ENCODE results near the gene CTNNBL1. TPM values are rescaled to one million over a fixed set of nuclear protein-coding genes. Genes with fewer than 3 reads are reported as not detected.

CTNNBL1 gene
- total RNA-seq, 1 experiment from 2014 or later, result 55.4 TPM

DNA sequence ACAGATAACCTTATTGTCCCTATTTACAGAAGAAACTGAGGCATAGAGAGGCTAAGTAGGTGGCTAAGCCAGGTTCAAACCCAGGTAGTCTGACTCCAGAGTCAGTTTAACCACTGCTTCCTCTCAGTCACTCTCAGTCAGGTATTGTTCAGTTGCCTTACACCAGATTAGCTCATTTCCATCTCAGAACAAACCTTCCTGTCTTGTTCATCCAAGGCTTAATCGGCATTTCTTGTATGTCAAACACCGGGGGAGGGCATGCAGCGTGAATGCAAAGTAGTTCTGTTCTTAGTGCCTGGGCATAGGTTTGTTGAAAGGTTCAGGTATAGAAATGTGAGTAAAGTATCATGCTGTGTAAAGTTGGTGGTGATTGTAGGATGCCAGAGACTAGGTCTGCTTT, 51.7 kb downstream of the CTNNBL1 start:
- Histone ChIP-seq H3K79me2 (ENCODE audit: insufficient read depth, low read length) (no peaks in the 10 kb centered on the region), H3K27me3 (ENCODE audit: insufficient read depth, low read length) (no peaks in the 10 kb centered on the region), H3K4me1 (ENCODE audit: control insufficient read depth in 1 of 2, insufficient read depth in 2 of 2, low read length in 2 of 2) (no peaks in the 10 kb centered on the region), H3K4me2 (ENCODE audit: low read length) (no peak overlapping the region), H3K9ac (ENCODE audit: low read length) (no peak overlapping the region), H3K4me3 (replicated peaks in 1 of 2; ENCODE audit: low read depth in 1 of 2, low read length in 2 of 2) (no peak overlapping the region), H3K9me2 (ENCODE audit: insufficient read depth) (no peaks in the 10 kb centered on the region), H2AFZ (ENCODE audit: low read depth, low read length, poor library complexity, severe bottlenecking) (no peak overlapping the region), H4K20me1 (ENCODE audit: insufficient read depth) (no peaks in the 10 kb centered on the region), H3K36me3 (ENCODE audit: control insufficient read depth in 1 of 2, insufficient read depth in 2 of 2, low read length in 2 of 2) (peaks cover 0 to 7% of the 10 kb centered on the region in 2 experiments; a peak in 2 of 4 replicates), H3K9me3 (ENCODE audit: control insufficient read depth in 1 of 2, insufficient read depth in 1 of 2, low read depth in 1 of 2, low read length in 2 of 2) (no peaks in the 10 kb centered on the region), H3K27ac (ENCODE audit: low read depth, low read length) (no peak overlapping the region)
- no TSS peak for BruUV-seq (replicated peaks)
- TF ChIP-seq, protein P1, sequence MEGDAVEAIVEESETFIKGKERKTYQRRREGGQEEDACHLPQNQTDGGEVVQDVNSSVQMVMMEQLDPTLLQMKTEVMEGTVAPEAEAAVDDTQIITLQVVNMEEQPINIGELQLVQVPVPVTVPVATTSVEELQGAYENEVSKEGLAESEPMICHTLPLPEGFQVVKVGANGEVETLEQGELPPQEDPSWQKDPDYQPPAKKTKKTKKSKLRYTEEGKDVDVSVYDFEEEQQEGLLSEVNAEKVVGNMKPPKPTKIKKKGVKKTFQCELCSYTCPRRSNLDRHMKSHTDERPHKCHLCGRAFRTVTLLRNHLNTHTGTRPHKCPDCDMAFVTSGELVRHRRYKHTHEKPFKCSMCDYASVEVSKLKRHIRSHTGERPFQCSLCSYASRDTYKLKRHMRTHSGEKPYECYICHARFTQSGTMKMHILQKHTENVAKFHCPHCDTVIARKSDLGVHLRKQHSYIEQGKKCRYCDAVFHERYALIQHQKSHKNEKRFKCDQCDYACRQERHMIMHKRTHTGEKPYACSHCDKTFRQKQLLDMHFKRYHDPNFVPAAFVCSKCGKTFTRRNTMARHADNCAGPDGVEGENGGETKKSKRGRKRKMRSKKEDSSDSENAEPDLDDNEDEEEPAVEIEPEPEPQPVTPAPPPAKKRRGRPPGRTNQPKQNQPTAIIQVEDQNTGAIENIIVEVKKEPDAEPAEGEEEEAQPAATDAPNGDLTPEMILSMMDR (IDR thresholded peaks at IDR 0.05 in 2 of 3, conservative IDR thresholded peaks at IDR 0.05 in 1 of 3; ENCODE audit: borderline replicate concordance in 1 of 3, insufficient read depth in 1 of 3, low read depth in 2 of 3, low read length in 2 of 3), result no peak
- TF ChIP-seq EZH2 (IDR thresholded peaks at IDR 0.05) (no peak), TCF7L2 (IDR thresholded peaks at IDR 0.05; ENCODE audit: borderline replicate concordance, extremely low read depth, insufficient read depth, insufficient read length) (no peak), SP1 (IDR thresholded peaks at IDR 0.05; ENCODE audit: low read depth) (no peak), POLR2AphosphoS5 (IDR thresholded peaks at IDR 0.05; ENCODE audit: low read depth, low read length) (no peak)
- CTCF ChIA-PET, result no interaction called here
- POLR2A ChIA-PET, result no interaction called here
- no peak for DNase-seq (ENCODE audit: low read depth, low spot score)
- no peak for ATAC-seq
- RAD21 ChIA-PET (ENCODE audit: low non-redundant PET in 1 of 2, low total read pairs in 2 of 2, uncharacterized antibody in 2 of 2, unreplicated experiment in 2 of 2), result no interaction called here
- intact Hi-C loops (cut with micrococcal nuclease), result no loop called here

DNA sequence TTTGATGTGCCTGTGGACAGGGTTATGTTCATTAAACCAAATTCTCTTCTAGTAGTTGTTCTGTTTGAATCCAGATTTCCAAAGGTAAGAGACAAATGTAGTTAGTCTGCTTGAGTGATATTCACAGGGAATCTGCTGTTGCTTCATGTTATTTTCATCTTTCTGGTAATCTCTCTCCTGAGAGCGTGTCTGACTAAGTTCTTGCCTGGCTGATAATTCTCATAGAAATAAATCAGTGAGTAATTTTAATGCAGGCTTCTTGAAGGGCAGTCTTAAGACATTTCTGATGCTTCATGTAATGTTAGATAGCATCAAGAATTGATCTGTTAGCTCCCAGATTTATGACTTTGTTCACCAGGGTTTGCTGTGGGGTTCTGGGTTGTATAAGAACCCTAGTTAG, 54.2 kb downstream of the CTNNBL1 start:
- CTCF ChIA-PET, result no interaction called here
- H3K4me1 ChIP-seq (ENCODE audit: control insufficient read depth in 1 of 2, insufficient read depth in 2 of 2, low read length in 2 of 2), result no peaks in the 10 kb centered on the region
- TF ChIP-seq, protein P2, sequence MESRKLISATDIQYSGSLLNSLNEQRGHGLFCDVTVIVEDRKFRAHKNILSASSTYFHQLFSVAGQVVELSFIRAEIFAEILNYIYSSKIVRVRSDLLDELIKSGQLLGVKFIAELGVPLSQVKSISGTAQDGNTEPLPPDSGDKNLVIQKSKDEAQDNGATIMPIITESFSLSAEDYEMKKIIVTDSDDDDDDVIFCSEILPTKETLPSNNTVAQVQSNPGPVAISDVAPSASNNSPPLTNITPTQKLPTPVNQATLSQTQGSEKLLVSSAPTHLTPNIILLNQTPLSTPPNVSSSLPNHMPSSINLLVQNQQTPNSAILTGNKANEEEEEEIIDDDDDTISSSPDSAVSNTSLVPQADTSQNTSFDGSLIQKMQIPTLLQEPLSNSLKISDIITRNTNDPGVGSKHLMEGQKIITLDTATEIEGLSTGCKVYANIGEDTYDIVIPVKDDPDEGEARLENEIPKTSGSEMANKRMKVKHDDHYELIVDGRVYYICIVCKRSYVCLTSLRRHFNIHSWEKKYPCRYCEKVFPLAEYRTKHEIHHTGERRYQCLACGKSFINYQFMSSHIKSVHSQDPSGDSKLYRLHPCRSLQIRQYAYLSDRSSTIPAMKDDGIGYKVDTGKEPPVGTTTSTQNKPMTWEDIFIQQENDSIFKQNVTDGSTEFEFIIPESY (IDR thresholded peaks at IDR 0.05; ENCODE audit: extremely low read depth, insufficient replicate concordance, low read length), result no peak
- TF ChIP-seq SRF (IDR thresholded peaks at IDR 0.05; ENCODE audit: low read depth), result no peak
- no peak for TF ChIP-seq SP1 (IDR thresholded peaks at IDR 0.05; ENCODE audit: low read depth)
- no peak for TF ChIP-seq CBX3 (IDR thresholded peaks at IDR 0.05; ENCODE audit: low read depth)
- no peak for TF ChIP-seq YY1 (IDR thresholded peaks at IDR 0.05; ENCODE audit: extremely low read depth, insufficient replicate concordance, low read depth, low read length)
- TF ChIP-seq POLR2A (IDR thresholded peaks at IDR 0.05; ENCODE audit: borderline replicate concordance, extremely low read depth, insufficient read depth, insufficient read length), result no peak
- TF ChIP-seq JUND (IDR thresholded peaks at IDR 0.05), result no peak
- TF ChIP-seq FOSL1 (IDR thresholded peaks at IDR 0.05; ENCODE audit: low read depth), result no peak
- TF ChIP-seq ZNF274 (IDR thresholded peaks at IDR 0.05; ENCODE audit: low read depth, low read length), result no peak
- no peak for TF ChIP-seq POLR2AphosphoS5 (IDR thresholded peaks at IDR 0.05; ENCODE audit: low read depth, low read length)
- TF ChIP-seq, protein P3, sequence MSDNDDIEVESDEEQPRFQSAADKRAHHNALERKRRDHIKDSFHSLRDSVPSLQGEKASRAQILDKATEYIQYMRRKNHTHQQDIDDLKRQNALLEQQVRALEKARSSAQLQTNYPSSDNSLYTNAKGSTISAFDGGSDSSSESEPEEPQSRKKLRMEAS (IDR thresholded peaks at IDR 0.05), result no peak
- no peak for TF ChIP-seq ELF1 (IDR thresholded peaks at IDR 0.05; ENCODE audit: borderline replicate concordance, low read depth)
- TF ChIP-seq EZH2 (IDR thresholded peaks at IDR 0.05), result no peak
- no peak for TF ChIP-seq TCF7L2 (IDR thresholded peaks at IDR 0.05; ENCODE audit: borderline replicate concordance, extremely low read depth, insufficient read depth, insufficient read length)
- TF ChIP-seq ZFX (IDR thresholded peaks at IDR 0.05), result no peak

More for the DNA sequence above, 54.2 kb downstream of the CTNNBL1 start:
- H2AFZ ChIP-seq (ENCODE audit: low read depth, low read length, poor library complexity, severe bottlenecking), result no peak overlapping the region
- no TSS peak for BruUV-seq (replicated peaks)
- no peak for DNase-seq (ENCODE audit: low read depth, low spot score)
- H4K20me1 ChIP-seq (ENCODE audit: insufficient read depth), result no peaks in the 10 kb centered on the region
- no peak overlapping the region for H3K4me3 ChIP-seq (replicated peaks in 1 of 2; ENCODE audit: low read depth in 1 of 2, low read length in 2 of 2)
- H3K9ac ChIP-seq (ENCODE audit: low read length), result no peak overlapping the region
- no peak overlapping the region for H3K4me2 ChIP-seq (ENCODE audit: low read length)
- no peaks in the 10 kb centered on the region for H3K9me2 ChIP-seq (ENCODE audit: insufficient read depth)
- H3K27ac ChIP-seq (ENCODE audit: low read depth, low read length), result no peak overlapping the region
- no peaks in the 10 kb centered on the region for H3K9me3 ChIP-seq (ENCODE audit: control insufficient read depth in 1 of 2, insufficient read depth in 1 of 2, low read depth in 1 of 2, low read length in 2 of 2)
- intact Hi-C loops (cut with micrococcal nuclease), result no loop called here
- POLR2A ChIA-PET, result no interaction called here
- ATAC-seq, result no peak
- H3K36me3 ChIP-seq (ENCODE audit: control insufficient read depth in 1 of 2, insufficient read depth in 2 of 2, low read length in 2 of 2), result peaks cover 0 to 7% of the 10 kb centered on the region in 2 experiments; a peak in 2 of 4 replicates
- RAD21 ChIA-PET (ENCODE audit: low non-redundant PET in 1 of 2, low total read pairs in 2 of 2, uncharacterized antibody in 2 of 2, unreplicated experiment in 2 of 2), result no interaction called here
- no peaks in the 10 kb centered on the region for H3K27me3 ChIP-seq (ENCODE audit: insufficient read depth, low read length)
- no peaks in the 10 kb centered on the region for H3K79me2 ChIP-seq (ENCODE audit: insufficient read depth, low read length)

Measured in HCT116 (cell line).